ENCODE measurements around the gene CDC42BPG.

CDC42BPG gene

GRCh38 chr11:64879244-64879900 is 34.9 kb upstream of the CDC42BPG start:
- H3K27ac ChIP-seq (ENCODE audit: low read length), result no peak overlapping the region
- no CpG with 5 or more reads among the region's 16 CpGs for WGBS (ENCODE audit: insufficient coverage, insufficient read length)

GRCh38 chr11:64878494-64879243 is 34.2 kb upstream of the CDC42BPG start, which contains the start of gene EHD1:
Gene EHD1, minus strand, starts transcription at chr11:64878621. Its CDS starts 157 bp downstream, at chr11:64878464.
- Histone ChIP-seq H3K9me3 (ENCODE audit: control insufficient read depth, insufficient read depth, low read length) (no peaks in the 10 kb centered on the region), H3K27me3 (ENCODE audit: control insufficient read depth, insufficient read depth, low read length) (no peaks in the 10 kb centered on the region; the same call in 1 of the 2 replicates), H3K4me1 (ENCODE audit: control insufficient read depth, insufficient read depth, low read length) (peaks cover 9% of the 10 kb centered on the region), H3K4me3 (ENCODE audit: low read length) (peak within 1 kb of the TSS; percentile 98), H3K36me3 (ENCODE audit: control insufficient read depth, insufficient read depth, low read length) (no peaks in the 10 kb centered on the region), H3K27ac (ENCODE audit: low read length) (no peak within 1 kb of the TSS)
- WGBS (ENCODE audit: insufficient coverage, insufficient read length), result no CpG with 5 or more reads among the region's 75 CpGs
- peak; percentile 86 for DNase-seq (ENCODE audit: low read depth, low spot score)

More at GRCh38 chr11:64879244-64879900, 34.9 kb upstream of the CDC42BPG start:
- H3K36me3 ChIP-seq (ENCODE audit: control insufficient read depth, insufficient read depth, low read length), result no peaks in the 10 kb centered on the region
- peaks cover 9% of the 10 kb centered on the region for H3K4me1 ChIP-seq (ENCODE audit: control insufficient read depth, insufficient read depth, low read length)
- DNase-seq (ENCODE audit: low read depth, low spot score), result no peak
- no peaks in the 10 kb centered on the region for H3K9me3 ChIP-seq (ENCODE audit: control insufficient read depth, insufficient read depth, low read length)
- peak overlapping the region; percentile 98 for H3K4me3 ChIP-seq (ENCODE audit: low read length)
- H3K27me3 ChIP-seq (ENCODE audit: control insufficient read depth, insufficient read depth, low read length), result no peaks in the 10 kb centered on the region; the same call in 1 of the 2 replicates

- no CpG with 5 or more reads among the region's 21 CpGs for WGBS (ENCODE audit: insufficient coverage, insufficient read length)
These were observed 33.7 kb upstream of the CDC42BPG start for GRCh38 chr11:64878223-64878493.

GRCh38 chr11:64877390-64878222 is 33.2 kb upstream of the CDC42BPG start:
- Histone ChIP-seq H3K27ac (ENCODE audit: low read length) (no peak overlapping the region), H3K27me3 (ENCODE audit: control insufficient read depth, insufficient read depth, low read length) (no peaks in the 10 kb centered on the region; the same call in 1 of the 2 replicates), H3K9me3 (ENCODE audit: control insufficient read depth, insufficient read depth, low read length) (no peaks in the 10 kb centered on the region), H3K4me1 (ENCODE audit: control insufficient read depth, insufficient read depth, low read length) (peaks cover 9% of the 10 kb centered on the region), H3K36me3 (ENCODE audit: control insufficient read depth, insufficient read depth, low read length) (no peaks in the 10 kb centered on the region), H3K4me3 (ENCODE audit: low read length) (peak overlapping the region; percentile 84)
- DNase-seq (ENCODE audit: low read depth, low spot score), result no peak
- WGBS (ENCODE audit: insufficient coverage, insufficient read length), result no CpG with 5 or more reads among the region's 41 CpGs

More at GRCh38 chr11:64878223-64878493, 33.7 kb upstream of the CDC42BPG start:
- Histone ChIP-seq H3K9me3 (ENCODE audit: control insufficient read depth, insufficient read depth, low read length) (no peaks in the 10 kb centered on the region), H3K27me3 (ENCODE audit: control insufficient read depth, insufficient read depth, low read length) (no peaks in the 10 kb centered on the region; the same call in 1 of the 2 replicates), H3K27ac (ENCODE audit: low read length) (no peak overlapping the region), H3K4me1 (ENCODE audit: control insufficient read depth, insufficient read depth, low read length) (peaks cover 9% of the 10 kb centered on the region), H3K4me3 (ENCODE audit: low read length) (peak overlapping the region; percentile 84), H3K36me3 (ENCODE audit: control insufficient read depth, insufficient read depth, low read length) (no peaks in the 10 kb centered on the region)
- DNase-seq (ENCODE audit: low read depth, low spot score), result no peak

GRCh38 chr11:64876835-64877341 is 32.4 kb upstream of the CDC42BPG start:
- H3K9me3 ChIP-seq (ENCODE audit: control insufficient read depth, insufficient read depth, low read length), result no peaks in the 10 kb centered on the region
- H3K36me3 ChIP-seq (ENCODE audit: control insufficient read depth, insufficient read depth, low read length), result no peaks in the 10 kb centered on the region
- peaks cover 9% of the 10 kb centered on the region for H3K4me1 ChIP-seq (ENCODE audit: control insufficient read depth, insufficient read depth, low read length)
- DNase-seq (ENCODE audit: low read depth, low spot score), result no peak
- no CpG with 5 or more reads among the region's 14 CpGs for WGBS (ENCODE audit: insufficient coverage, insufficient read length)
- H3K27ac ChIP-seq (ENCODE audit: low read length), result no peak overlapping the region
- H3K27me3 ChIP-seq (ENCODE audit: control insufficient read depth, insufficient read depth, low read length), result no peaks in the 10 kb centered on the region; the same call in 1 of the 2 replicates
- peak overlapping the region; percentile 84; the same call in 1 of the 2 replicates for H3K4me3 ChIP-seq (ENCODE audit: low read length)

GRCh38 chr11:64876229-64876750 is 31.8 kb upstream of the CDC42BPG start:
- peaks cover 9% of the 10 kb centered on the region for H3K4me1 ChIP-seq (ENCODE audit: control insufficient read depth, insufficient read depth, low read length)
- no peak overlapping the region for H3K4me3 ChIP-seq (ENCODE audit: low read length)
- H3K27me3 ChIP-seq (ENCODE audit: control insufficient read depth, insufficient read depth, low read length), result no peaks in the 10 kb centered on the region; the same call in 1 of the 2 replicates
- no peaks in the 10 kb centered on the region for H3K36me3 ChIP-seq (ENCODE audit: control insufficient read depth, insufficient read depth, low read length)
- H3K9me3 ChIP-seq (ENCODE audit: control insufficient read depth, insufficient read depth, low read length), result no peaks in the 10 kb centered on the region
- no peak for DNase-seq (ENCODE audit: low read depth, low spot score)
- no CpG with 5 or more reads among the region's 11 CpGs for WGBS (ENCODE audit: insufficient coverage, insufficient read length)
- no peak overlapping the region for H3K27ac ChIP-seq (ENCODE audit: low read length)

GRCh38 chr11:64875369-64876228 is 31.1 kb upstream of the CDC42BPG start:
- WGBS (ENCODE audit: insufficient coverage, insufficient read length), result no CpG with 5 or more reads among the region's 17 CpGs
- Histone ChIP-seq H3K27me3 (ENCODE audit: control insufficient read depth, insufficient read depth, low read length) (no peaks in the 10 kb centered on the region; the same call in 1 of the 2 replicates), H3K36me3 (ENCODE audit: control insufficient read depth, insufficient read depth, low read length) (no peaks in the 10 kb centered on the region), H3K9me3 (ENCODE audit: control insufficient read depth, insufficient read depth, low read length) (no peaks in the 10 kb centered on the region), H3K4me3 (ENCODE audit: low read length) (no peak overlapping the region), H3K27ac (ENCODE audit: low read length) (no peak overlapping the region), H3K4me1 (ENCODE audit: control insufficient read depth, insufficient read depth, low read length) (peaks cover 9% of the 10 kb centered on the region)
- DNase-seq (ENCODE audit: low read depth, low spot score), result no peak

- no peak overlapping the region for H3K4me3 ChIP-seq (ENCODE audit: low read length)
- no peak overlapping the region for H3K27ac ChIP-seq (ENCODE audit: low read length)
- peaks cover 9% of the 10 kb centered on the region for H3K4me1 ChIP-seq (ENCODE audit: control insufficient read depth, insufficient read depth, low read length)
- no CpG with 5 or more reads among the region's 29 CpGs for WGBS (ENCODE audit: insufficient coverage, insufficient read length)
- no peaks in the 10 kb centered on the region for H3K9me3 ChIP-seq (ENCODE audit: control insufficient read depth, insufficient read depth, low read length)
- H3K27me3 ChIP-seq (ENCODE audit: control insufficient read depth, insufficient read depth, low read length), result no peaks in the 10 kb centered on the region; the same call in 1 of the 2 replicates
- no peak for DNase-seq (ENCODE audit: low read depth, low spot score)
- H3K36me3 ChIP-seq (ENCODE audit: control insufficient read depth, insufficient read depth, low read length), result no peaks in the 10 kb centered on the region
These were observed 30.1 kb upstream of the CDC42BPG start for GRCh38 chr11:64874308-64875240.

All from iPS DF 6.9 (cell line).